Brain microvascular endothelial cell (primary cell): ENCODE results near the gene ATP6V0A4.

Experiments
- DNase-seq: peaks from one replicate; pipeline ENCODE4 v3.0.0-alpha.2; 2020
- H3K27ac ChIP-seq: fragments of 250-450 bp; sonication (Bioruptor Pico); 2 replicates; pipeline ENCODE4 v1.5.1; 2020; ENCODE audit warnings: mild to moderate bottlenecking, moderate library complexity
- H3K27me3 ChIP-seq: fragments of 250-450 bp; sonication (Bioruptor Pico); replicated peaks from 2 replicates; pipeline ENCODE4 v1.5.1; 2020; ENCODE audit warnings: mild to moderate bottlenecking
- H3K36me3 ChIP-seq: fragments of 250-450 bp; sonication (Bioruptor Pico); replicated peaks from 2 replicates; pipeline ENCODE4 v1.5.1; 2020; ENCODE audit warnings: mild to moderate bottlenecking
- H3K4me3 ChIP-seq: 2 replicates; pipeline ENCODE4 v1.5.1; 2011; ENCODE audit warnings: low read depth, mild to moderate bottlenecking, control low read depth, low read length, moderate library complexity
- CTCF ChIP-seq: IDR thresholded peaks from 2 replicates; pipeline ENCODE4 v1.5.1; 2011; ENCODE audit warnings: low read depth, mild to moderate bottlenecking, moderate library complexity, low read length, control low read depth, inconsistent platforms; ENCODE audit errors: missing control alignments
- in situ Hi-C: cut with HindIII; loops from 2 replicates; pipeline ENCODE4 v1.10.0; 2017; ENCODE audit warnings: low sequenced_read_pairs, low pct_ligation_motif_present

ATP6V0A4 gene

GRCh38 chr7:138828302-138828701, 30.3 kb upstream of the ATP6V0A4 start:
- no peak for TF ChIP-seq CTCF
- in situ Hi-C loops, result no loop called here
- no peak for DNase-seq
- Histone ChIP-seq H3K27me3 (no peaks in the 10 kb centered on the region), H3K36me3 (no peaks in the 10 kb centered on the region), H3K4me3 (no peak overlapping the region), H3K27ac (no peak overlapping the region)

- DNase-seq, result no peak
- no peak overlapping the region for H3K27ac ChIP-seq
- no peak for TF ChIP-seq CTCF
- in situ Hi-C loops, result no loop called here
- no peaks in the 10 kb centered on the region for H3K27me3 ChIP-seq
- no peak overlapping the region for H3K4me3 ChIP-seq
- no peaks in the 10 kb centered on the region for H3K36me3 ChIP-seq
Measured at GRCh38 chr7:138825049-138825721, 27.2 kb upstream of the ATP6V0A4 start.

GRCh38 chr7:138822867-138823535, 25.0 kb upstream of the ATP6V0A4 start:
- no peak for TF ChIP-seq CTCF
- in situ Hi-C loops, result no loop called here
- Histone ChIP-seq H3K36me3 (no peaks in the 10 kb centered on the region), H3K27ac (no peak overlapping the region), H3K27me3 (no peaks in the 10 kb centered on the region), H3K4me3 (no peak overlapping the region)
- DNase-seq, result no peak

- in situ Hi-C loops, result no loop called here
- no peak overlapping the region for H3K4me3 ChIP-seq
- no peak overlapping the region for H3K27ac ChIP-seq
- H3K36me3 ChIP-seq, result no peaks in the 10 kb centered on the region
- no peaks in the 10 kb centered on the region for H3K27me3 ChIP-seq
- no peak for DNase-seq
- TF ChIP-seq CTCF, result no peak
Measured at GRCh38 chr7:138821912-138822311, 23.9 kb upstream of the ATP6V0A4 start.

- no peak for TF ChIP-seq CTCF
- no peak for DNase-seq
- in situ Hi-C loops, result no loop called here
- no peaks in the 10 kb centered on the region for H3K27me3 ChIP-seq
- H3K27ac ChIP-seq, result no peak overlapping the region
- H3K36me3 ChIP-seq, result no peaks in the 10 kb centered on the region
- H3K4me3 ChIP-seq, result no peak overlapping the region
Measured at GRCh38 chr7:138819625-138820024, 21.6 kb upstream of the ATP6V0A4 start.
